Neural cell (in vitro differentiated cells): Measurements from ENCODE around the gene TXN2. TPM values are rescaled to one million over a fixed set of nuclear protein-coding genes. Genes with fewer than 3 reads are reported as not detected.

ENCODE experiments used
- H2AFZ ChIP-seq: fragments of 200-600, 300-800 bp; sonication (generic), shearing (Covaris generic); 2 replicates; pipeline ENCODE4 v1.6.0; 2014; ENCODE audit warnings: low read depth, mild to moderate bottlenecking, antibody characterized with exemption, low read length, moderate library complexity
- H3F3A ChIP-seq: fragments of 200-600 bp; shearing (Covaris generic); 2 replicates; pipeline ENCODE4 v1.6.1; 2016; ENCODE audit warnings: mild to moderate bottlenecking, moderate library complexity, mixed read lengths, antibody characterized with exemption, low read length; ENCODE audit not compliant: insufficient read depth, poor library complexity, severe bottlenecking
- H3K27ac ChIP-seq: fragments of 200-600, 300-800 bp; sonication (generic), shearing (Covaris generic); 2 replicates; pipeline ENCODE4 v1.5.1; 2014; ENCODE audit warnings: mild to moderate bottlenecking, low read length, moderate library complexity
- H3K27me3 ChIP-seq: fragments of 300-800, 200-600 bp; sonication (generic), shearing (Covaris generic); 2 replicates; pipeline ENCODE4 v1.6.0; 2014; ENCODE audit warnings: mild to moderate bottlenecking, low read depth, low read length, moderate library complexity; ENCODE audit not compliant: insufficient read depth
- H3K36me3 ChIP-seq: fragments of 300-800, 200-600 bp; sonication (generic), shearing (Covaris generic); 2 replicates; pipeline ENCODE4 v1.5.1; 2014; ENCODE audit warnings: mild to moderate bottlenecking, antibody characterized with exemption, low read length, moderate library complexity; ENCODE audit not compliant: insufficient read depth
- H3K4me2 ChIP-seq: fragments of 300-800, 200-600 bp; sonication (generic), shearing (Covaris generic); 2 replicates; pipeline ENCODE4 v1.6.0; 2014; ENCODE audit warnings: mild to moderate bottlenecking, low read length
- H3K4me3 ChIP-seq: fragments of 300-800, 200-600 bp; sonication (generic), shearing (Covaris generic); 2 replicates; pipeline ENCODE4 v1.5.1; 2014; ENCODE audit warnings: mild to moderate bottlenecking, low read length, moderate library complexity
- H3K79me2 ChIP-seq: fragments of 200-600 bp; shearing (Covaris generic); replicated peaks from 2 replicates; pipeline ENCODE4 v1.6.0; 2014; ENCODE audit warnings: mild to moderate bottlenecking, low read length, moderate library complexity; ENCODE audit not compliant: insufficient read depth
- H3K9ac ChIP-seq: fragments of 300-800, 200-600 bp; sonication (generic), shearing (Covaris generic); 2 replicates; pipeline ENCODE4 v1.6.1; 2016; ENCODE audit warnings: mild to moderate bottlenecking, low read length, mixed read lengths
- H3K9me2 ChIP-seq: fragments of 200-600 bp; shearing (Covaris generic); 2 replicates; pipeline ENCODE4 v1.6.1; 2016; ENCODE audit warnings: mild to moderate bottlenecking, low read length, mixed read lengths; ENCODE audit not compliant: insufficient read depth
- H3K9me3 ChIP-seq: fragments of 200-600, 300-800 bp; sonication (generic), shearing (Covaris generic); 2 replicates; pipeline ENCODE4 v1.6.1; 2016; ENCODE audit warnings: mild to moderate bottlenecking, mixed run types, low read length, moderate library complexity, mixed read lengths
- H4K20me1 ChIP-seq: fragments of 200-600 bp; shearing (Covaris generic); 2 replicates; pipeline ENCODE4 v1.6.1; 2016; ENCODE audit warnings: mild to moderate bottlenecking, mixed run types; ENCODE audit not compliant: insufficient read depth
- CTCF ChIP-seq: fragments of 450-650 bp; IDR thresholded peaks from 2 replicates; pipeline ENCODE4 v1.5.1; 2014; ENCODE audit warnings: antibody characterized with exemption, mild to moderate bottlenecking, moderate library complexity; ENCODE audit not compliant: poor library complexity, severe bottlenecking
- EP300 ChIP-seq: fragments of 450-650 bp; conservative IDR thresholded peaks from 2 replicates; pipeline ENCODE4 v1.6.1; 2014; ENCODE audit warnings: antibody characterized with exemption, mild to moderate bottlenecking, moderate library complexity; ENCODE audit not compliant: poor library complexity, severe bottlenecking
- EZH2 ChIP-seq: fragments of 200-600, 300-800 bp; shearing (Covaris generic), sonication (generic); IDR thresholded peaks from 2 replicates; pipeline ENCODE4 v1.6.1; 2014; ENCODE audit warnings: antibody characterized with exemption, low read length, borderline replicate concordance, mild to moderate bottlenecking; ENCODE audit not compliant: insufficient read depth, poor library complexity, severe bottlenecking
- MXI1 ChIP-seq: fragments of 450-650 bp; conservative IDR thresholded peaks from 2 replicates; pipeline ENCODE4 v1.6.1; 2014; ENCODE audit warnings: antibody characterized with exemption, mild to moderate bottlenecking; ENCODE audit not compliant: poor library complexity, severe bottlenecking
- POLR2AphosphoS5 ChIP-seq: IDR thresholded peaks from 2 replicates; pipeline ENCODE4 v1.6.1; 2012
- RAD21 ChIP-seq: fragments of 450-650 bp; conservative IDR thresholded peaks from 2 replicates; pipeline ENCODE4 v1.6.1; 2014; ENCODE audit warnings: antibody characterized with exemption, mild to moderate bottlenecking, moderate library complexity
- REST ChIP-seq: IDR thresholded peaks from 2 replicates; pipeline ENCODE4 v1.6.1; 2012; ENCODE audit warnings: borderline replicate concordance
- SMC3 ChIP-seq: fragments of 450-650 bp; conservative IDR thresholded peaks from 2 replicates; pipeline ENCODE4 v1.6.1; 2014; ENCODE audit warnings: antibody characterized with exemption, mild to moderate bottlenecking, moderate library complexity; ENCODE audit not compliant: poor library complexity
- TAF1 ChIP-seq: IDR thresholded peaks from 2 replicates; pipeline ENCODE4 v1.6.1; 2012; ENCODE audit warnings: low read depth
- polyA plus RNA-seq: library from polyadenylated mRNA; depleted of rRNA; stranded (reverse); fragments of >200 nt; gene quantifications from 2 replicates; pipeline ENCODE4 v1.2.3, GENCODE V29; 2014

Gene TXN2
- polyA plus RNA-seq, 1 donor from 2014 or later, result 26.2 TPM

DNA sequence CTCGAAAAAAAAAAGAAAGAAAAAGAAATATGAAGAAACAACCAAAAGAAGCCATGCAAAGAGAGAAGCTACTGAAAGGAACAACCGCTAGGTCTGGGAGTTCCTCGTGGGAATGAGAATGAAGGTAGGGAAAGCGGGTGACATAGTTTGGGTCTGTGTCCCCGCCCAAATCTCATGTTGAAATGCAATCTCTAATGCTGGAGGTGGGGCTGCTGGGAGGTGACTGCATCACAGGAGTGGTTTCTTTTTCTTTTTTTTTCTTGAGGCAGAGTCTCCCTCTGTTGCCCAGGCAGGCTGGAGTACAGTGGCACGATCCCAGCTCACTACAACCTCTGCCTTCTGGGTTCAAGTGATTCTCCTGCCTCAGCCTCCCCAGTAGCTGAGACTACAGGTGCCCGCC is 9.7 kb upstream of the TXN2 start:
- no peak overlapping the region for H3K9ac ChIP-seq

DNA sequence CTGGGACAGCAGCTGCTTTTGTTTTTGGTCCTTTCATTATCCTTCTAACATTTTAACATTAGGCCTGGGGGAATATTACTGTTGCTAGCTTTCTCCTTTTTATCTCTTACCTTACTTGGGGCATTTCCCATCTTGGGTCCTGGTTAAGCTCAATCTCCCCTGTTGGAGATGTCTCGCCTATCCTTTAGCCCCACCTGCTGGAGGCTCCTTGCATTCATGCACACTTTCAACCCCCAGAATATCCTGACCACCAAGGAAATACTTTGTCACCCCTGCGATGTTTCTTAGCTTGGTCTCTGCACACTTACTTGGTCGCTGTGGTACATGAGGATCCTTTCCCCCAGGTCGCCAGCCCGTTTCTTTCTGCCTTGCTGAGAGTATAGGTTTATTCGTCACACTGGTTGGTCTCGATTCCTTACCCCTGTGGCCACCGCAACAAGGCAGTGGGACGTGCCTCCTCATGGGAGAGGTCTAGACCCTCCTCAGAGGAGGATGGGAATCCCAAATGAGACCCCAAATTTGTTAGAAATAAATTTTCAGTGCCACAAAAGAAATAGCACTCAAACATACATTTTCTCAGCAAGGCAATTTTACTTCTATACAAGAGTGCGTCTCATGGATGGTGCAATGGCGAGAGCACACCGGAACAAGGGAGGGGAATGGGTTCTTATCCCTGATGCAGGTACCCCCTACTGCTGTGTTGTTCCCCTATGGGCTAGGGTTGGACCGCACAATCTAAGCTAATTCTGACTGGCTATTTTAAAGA is 5.4 kb upstream of the TXN2 start:
- Histone ChIP-seq H3K27me3 (no peaks in the 10 kb centered on the region), H3K79me2 (no peaks in the 10 kb centered on the region), H3K4me2 (no peak overlapping the region), H2AFZ (no peak overlapping the region), H3K4me3 (no peak overlapping the region), H3F3A (no peaks in the 10 kb centered on the region), H3K9me3 (no peaks in the 10 kb centered on the region), H3K36me3 (no peaks in the 10 kb centered on the region), H3K9ac (no peak overlapping the region), H3K27ac (no peak overlapping the region), H3K9me2 (no peaks in the 10 kb centered on the region), H4K20me1 (no peaks in the 10 kb centered on the region)
- TF ChIP-seq EP300, result no peak
- TF ChIP-seq RAD21, result peak; percentile 69
- TF ChIP-seq SMC3, result peak; percentile 50
- no peak for TF ChIP-seq TAF1
- TF ChIP-seq CTCF, result peak; percentile 66
- TF ChIP-seq POLR2AphosphoS5, result no peak

More for the DNA sequence above, 9.7 kb upstream of the TXN2 start:
- TF ChIP-seq POLR2AphosphoS5, result no peak
- no peak for TF ChIP-seq MXI1
- TF ChIP-seq RAD21, result no peak
- Histone ChIP-seq H3K79me2 (no peaks in the 10 kb centered on the region), H3K27me3 (no peaks in the 10 kb centered on the region), H2AFZ (no peak overlapping the region), H3K27ac (no peak overlapping the region), H3K9me2 (no peaks in the 10 kb centered on the region), H3F3A (no peaks in the 10 kb centered on the region), H3K4me2 (no peak overlapping the region), H3K4me3 (no peak overlapping the region), H3K9me3 (no peaks in the 10 kb centered on the region), H4K20me1 (no peaks in the 10 kb centered on the region), H3K36me3 (no peaks in the 10 kb centered on the region)

DNA sequence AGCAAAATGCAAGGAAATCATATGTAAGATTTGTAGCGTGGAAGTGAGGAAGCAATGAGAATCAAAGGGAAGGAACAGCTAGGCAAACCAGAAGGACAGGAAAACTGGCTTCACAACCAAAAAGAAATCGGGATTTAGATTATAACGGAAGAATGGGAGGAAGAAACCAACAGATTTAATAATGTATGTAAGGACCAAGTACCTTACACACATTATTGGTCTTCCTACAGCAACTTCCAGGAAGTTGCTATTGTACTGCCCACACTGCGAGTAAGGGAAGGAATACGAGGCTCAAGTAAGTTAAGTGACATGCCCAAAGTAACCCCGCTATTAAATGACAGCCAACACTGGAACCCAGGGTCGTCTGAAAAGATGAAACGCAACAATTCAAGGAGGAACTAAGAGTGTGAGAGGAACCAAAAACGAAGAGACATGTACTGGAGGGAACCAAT is 473 bp downstream of the TXN2 start:
- Histone ChIP-seq H3K9me3 (no peaks in the 10 kb centered on the region), H3F3A (no peaks in the 10 kb centered on the region), H3K79me2 (peaks cover 6% of the 10 kb centered on the region), H3K9me2 (no peaks in the 10 kb centered on the region), H3K27me3 (no peaks in the 10 kb centered on the region), H3K36me3 (peaks cover under 1% of the 10 kb centered on the region), H4K20me1 (no peaks in the 10 kb centered on the region), H2AFZ (peak overlapping the region; percentile 53), H3K27ac (peak overlapping the region; percentile 92), H3K4me2 (peak overlapping the region; percentile 99), H3K4me3 (peak overlapping the region; percentile 71), H3K9ac (peak overlapping the region; percentile 85)
- TF ChIP-seq EZH2 (no peak), SMC3 (no peak), POLR2AphosphoS5 (no peak), EP300 (no peak), RAD21 (no peak), REST (no peak), CTCF (no peak), MXI1 (no peak), TAF1 (no peak)
